Activated CD8-positive, alpha-beta T cell treated with anti-CD3 and anti-CD28 coated beads for 36 hours (primary cell): ENCODE measurements around the gene METTL24. TPM values are rescaled to one million over a fixed set of nuclear protein-coding genes. Genes with fewer than 3 reads are reported as not detected.

Source experiments
- ATAC-seq: fragments of 200-7000 bp; cut with Tn5 transposase; one replicate; pipeline ENCODE4 v1.10.0; 2021; ENCODE audit warnings: mild to moderate bottlenecking, moderate library complexity
- CTCF ChIA-PET: fragments of 350-600 bp; sonication (Branson Sonifier 250); formaldehyde crosslinking; loops from one replicate; lab custom pipeline; 2021; ENCODE audit warnings: antibody characterized with exemption; lab: Charles Lee
- POLR2A ChIA-PET: fragments of 350-600 bp; sonication (Branson Sonifier 250); formaldehyde crosslinking; loops from one replicate; lab custom pipeline; 2021; ENCODE audit warnings: antibody characterized with exemption; lab: Charles Lee
- DNase-seq: peaks from one replicate; pipeline ENCODE4 v3.0.0-alpha.2; 2020
- H3K27ac Mint-ChIP-seq: one replicate; pipeline ENCODE4 v1.8.0; 2021; ENCODE audit warnings: mild to moderate bottlenecking, mixed read lengths
- H3K27me3 Mint-ChIP-seq: one replicate; pipeline ENCODE4 v1.8.0; 2021; ENCODE audit warnings: mixed read lengths
- H3K36me3 Mint-ChIP-seq: one replicate; pipeline ENCODE4 v1.8.0; 2021; ENCODE audit warnings: low read depth, mixed read lengths
- H3K4me1 Mint-ChIP-seq: one replicate; pipeline ENCODE4 v1.8.0; 2021; ENCODE audit warnings: low read depth, mixed read lengths
- H3K4me3 Mint-ChIP-seq: one replicate; pipeline ENCODE4 v1.8.0; 2021; ENCODE audit warnings: mild to moderate bottlenecking, moderate library complexity, mixed read lengths
- H3K9me3 Mint-ChIP-seq: one replicate; pipeline ENCODE4 v1.8.0; 2021; ENCODE audit warnings: mixed read lengths
- CTCF ChIP-seq: fragments of 200-600 bp; IDR thresholded peaks from one replicate; pipeline ENCODE4 v1.8.0; 2022; ENCODE audit warnings: antibody characterized with exemption, mild to moderate bottlenecking
- intact Hi-C: fragments of 100-400 bp; cut with micrococcal nuclease; formaldehyde crosslinking; loops from one replicate; pipeline ENCODE4 v1.10.0; 2022
- total RNA-seq, 2 experiments: library from RNA; stranded (reverse); gene quantifications; one replicate each; pipeline ENCODE4 v1.2.3, GENCODE V29; 2021

METTL24 gene
- total RNA-seq, 2 experiments from 2014 or later = not detected

GRCh38 chr6:110329348-110329713, 28.8 kb downstream of the METTL24 start:
- Mint-ChIP-seq H3K4me1 (peaks cover 7% of the 10 kb centered on the region), H3K27ac (no peak overlapping the region), H3K9me3 (no peaks in the 10 kb centered on the region), H3K27me3 (peaks cover 4% of the 10 kb centered on the region), H3K36me3 (no peaks in the 10 kb centered on the region), H3K4me3 (no peak overlapping the region)
- POLR2A ChIA-PET = no interaction called here
- intact Hi-C loops = no loop called here
- ATAC-seq (no peak), DNase-seq (no peak)
- CTCF ChIA-PET = no interaction called here
- no peak for TF ChIP-seq CTCF

GRCh38 chr6:110328259-110328658, 29.9 kb downstream of the METTL24 start:
- H3K27me3 Mint-ChIP-seq = peaks cover 4% of the 10 kb centered on the region
- ChIA-PET CTCF (interaction anchor here (1.2 kb wide), 1 partner anchor 13 kb away, joined by 3 read pairs; no protein-coding TSS in a partner anchor), POLR2A (no interaction called here)
- ATAC-seq (no peak), DNase-seq (no peak)
- H3K4me3 Mint-ChIP-seq = no peak overlapping the region
- peaks cover 7% of the 10 kb centered on the region for H3K4me1 Mint-ChIP-seq
- no peak overlapping the region for H3K27ac Mint-ChIP-seq
- H3K36me3 Mint-ChIP-seq = no peaks in the 10 kb centered on the region
- intact Hi-C loops = no loop called here
- H3K9me3 Mint-ChIP-seq = no peaks in the 10 kb centered on the region
- TF ChIP-seq CTCF = no peak

- ChIA-PET POLR2A (no interaction called here), CTCF (interaction anchor here (1.0 to 1.2 kb wide), 2 partner anchors 10 to 14 kb away, joined by 3 read pairs; no protein-coding TSS in a partner anchor)
- H3K9me3 Mint-ChIP-seq = no peaks in the 10 kb centered on the region
- peaks cover 2% of the 10 kb centered on the region for H3K27me3 Mint-ChIP-seq
- no peak for ATAC-seq
- DNase-seq = no peak
- H3K36me3 Mint-ChIP-seq = no peaks in the 10 kb centered on the region
- H3K4me1 Mint-ChIP-seq = peaks cover 6% of the 10 kb centered on the region
- no peak overlapping the region for H3K4me3 Mint-ChIP-seq
- TF ChIP-seq CTCF = no peak
- intact Hi-C loops = no loop called here
- H3K27ac Mint-ChIP-seq = no peak overlapping the region
Measured at GRCh38 chr6:110327391-110327790, 30.8 kb downstream of the METTL24 start.

GRCh38 chr6:110326609-110327008, 31.5 kb downstream of the METTL24 start:
- Mint-ChIP-seq H3K36me3 (no peaks in the 10 kb centered on the region), H3K27me3 (peaks cover 2% of the 10 kb centered on the region), H3K9me3 (no peaks in the 10 kb centered on the region), H3K4me3 (no peak overlapping the region), H3K27ac (no peak overlapping the region), H3K4me1 (peaks cover 6% of the 10 kb centered on the region)
- DNase-seq = no peak
- no peak for ATAC-seq
- POLR2A ChIA-PET = no interaction called here
- TF ChIP-seq CTCF = no peak
- intact Hi-C loops = no loop called here
- CTCF ChIA-PET = interaction anchor here (1.0 kb wide), 1 partner anchor 9 kb away, joined by 3 read pairs; no protein-coding TSS in a partner anchor

- Mint-ChIP-seq H3K9me3 (no peaks in the 10 kb centered on the region), H3K27ac (no peak overlapping the region), H3K27me3 (peaks cover 1% of the 10 kb centered on the region), H3K36me3 (no peaks in the 10 kb centered on the region), H3K4me3 (no peak overlapping the region), H3K4me1 (peaks cover 6% of the 10 kb centered on the region)
- no peak for DNase-seq
- intact Hi-C loops = no loop called here
- CTCF ChIA-PET = no interaction called here
- POLR2A ChIA-PET = no interaction called here
- no peak for TF ChIP-seq CTCF
- ATAC-seq = no peak
Measured at GRCh38 chr6:110326057-110326456, 32.1 kb downstream of the METTL24 start.
